PC-3 (cell line): ENCODE results near the gene FRAT2. TPM values are rescaled to one million over a fixed set of nuclear protein-coding genes. Genes with fewer than 3 reads are reported as not detected.

Experiments
- ATAC-seq: fragments of 200-7000 bp; cut with Tn5 transposase; 2 replicates; pipeline ENCODE4 v1.9.1; 2020; ENCODE audit warnings: mild to moderate bottlenecking, moderate library complexity
- BruUV-seq: library from RNA; stranded (reverse); fragments of 400-500 nt; replicated peaks from 2 replicates; lab custom pipeline; 2021; lab: Mats Ljungman, UMichigan
- CTCF ChIA-PET: fragments of 300-600 bp; sonication (Branson Sonifier 250); formaldehyde crosslinking; loops from one replicate; lab custom pipeline; 2022; ENCODE audit warnings: antibody characterized with exemption; lab: Charles Lee
- POLR2A ChIA-PET: fragments of 300-600 bp; sonication (Branson Sonifier 250); formaldehyde crosslinking; loops from one replicate; lab custom pipeline; 2022; ENCODE audit warnings: antibody characterized with exemption; ENCODE audit not compliant: unreplicated experiment; lab: Charles Lee
- DNase-seq: peaks from one replicate; pipeline ENCODE4 v3.0.0-alpha.2; 2015
- H2AFZ ChIP-seq: fragments of 300-600 bp; sonication (generic); 2 replicates; pipeline ENCODE4 v1.6.0; 2016; ENCODE audit warnings: antibody characterized with exemption, low read length
- H3F3A ChIP-seq: fragments of 300-600 bp; sonication (generic); one replicate; pipeline ENCODE4 v1.6.0; 2017; ENCODE audit warnings: antibody characterized with exemption, low read length, control low read depth, mild to moderate bottlenecking; ENCODE audit not compliant: unreplicated experiment
- H3K27ac ChIP-seq: fragments of 300-600 bp; sonication (generic); 2 replicates; pipeline ENCODE4 v1.5.1; 2016; ENCODE audit warnings: mild to moderate bottlenecking, low read length
- H3K27me3 ChIP-seq: fragments of 300-600 bp; sonication (generic); 2 replicates; pipeline ENCODE4 v1.6.1; 2016; ENCODE audit warnings: low read length, mixed read lengths
- H3K36me3 ChIP-seq: fragments of 300-600 bp; sonication (generic); 2 replicates; pipeline ENCODE4 v1.6.1; 2016; ENCODE audit warnings: low read depth, mixed run types, low read length, mixed read lengths
- H3K4me1 ChIP-seq: fragments of 300-600 bp; sonication (generic); 2 replicates; pipeline ENCODE4 v1.5.1; 2016; ENCODE audit warnings: low read length; ENCODE audit not compliant: insufficient read depth
- H3K4me2 ChIP-seq: fragments of 300-600 bp; sonication (generic); 2 replicates; pipeline ENCODE4 v1.6.0; 2016; ENCODE audit warnings: low read length
- H3K4me3 ChIP-seq: fragments of 300-600 bp; sonication (generic); 2 replicates; pipeline ENCODE4 v1.5.1; 2016; ENCODE audit warnings: mild to moderate bottlenecking, low read length, mixed read lengths
- H3K79me2 ChIP-seq: fragments of 300-600 bp; sonication (generic); 2 replicates; pipeline ENCODE4 v1.6.1; 2017; ENCODE audit warnings: low read length, mixed read lengths
- H3K9ac ChIP-seq: fragments of 300-600 bp; sonication (generic); 2 replicates; pipeline ENCODE4 v1.6.0; 2016; ENCODE audit warnings: mild to moderate bottlenecking, low read length
- H3K9me2 ChIP-seq: fragments of 300-600 bp; sonication (generic); replicated peaks from 2 replicates; pipeline ENCODE4 v1.6.1; 2016; ENCODE audit warnings: mixed run types, low read length, mixed read lengths
- H3K9me3 ChIP-seq: fragments of 300-600 bp; sonication (generic); 2 replicates; pipeline ENCODE4 v1.6.1; 2016; ENCODE audit warnings: low read length, mixed read lengths
- H4K20me1 ChIP-seq: fragments of 300-600 bp; sonication (generic); 2 replicates; pipeline ENCODE4 v1.6.1; 2016; ENCODE audit warnings: low read length, mixed read lengths
- EZH2 ChIP-seq: fragments of 300-600 bp; sonication (generic); IDR thresholded peaks from one replicate; pipeline ENCODE4 v1.6.1; 2017; ENCODE audit warnings: antibody characterized with exemption, mild to moderate bottlenecking, low read length; ENCODE audit not compliant: unreplicated experiment
- EZH2phosphoT487 ChIP-seq: fragments of 300-600 bp; sonication (generic); IDR thresholded peaks from 2 replicates; pipeline ENCODE4 v1.6.1; 2018; ENCODE audit warnings: mild to moderate bottlenecking, antibody characterized with exemption, low read length, borderline replicate concordance
- intact Hi-C: fragments of 100-400 bp; cut with micrococcal nuclease; formaldehyde crosslinking; loops from 2 replicates; pipeline ENCODE4 v1.9.0; 2023
- total RNA-seq: library from RNA; depleted of rRNA; stranded (reverse); fragments of >200 nt; gene quantifications from 2 replicates; pipeline ENCODE4 v1.2.3, GENCODE V29; 2014
- TF ChIP-seq, protein P1 (sequence below): fragments of 300-600 bp; sonication (generic); conservative IDR thresholded peaks from 2 replicates; pipeline ENCODE4 v1.5.1; 2017; ENCODE audit warnings: antibody characterized with exemption, low read depth, mild to moderate bottlenecking, low read length

Gene FRAT2
- total RNA-seq, 1 experiment from 2014 or later: 19.2 TPM

DNA sequence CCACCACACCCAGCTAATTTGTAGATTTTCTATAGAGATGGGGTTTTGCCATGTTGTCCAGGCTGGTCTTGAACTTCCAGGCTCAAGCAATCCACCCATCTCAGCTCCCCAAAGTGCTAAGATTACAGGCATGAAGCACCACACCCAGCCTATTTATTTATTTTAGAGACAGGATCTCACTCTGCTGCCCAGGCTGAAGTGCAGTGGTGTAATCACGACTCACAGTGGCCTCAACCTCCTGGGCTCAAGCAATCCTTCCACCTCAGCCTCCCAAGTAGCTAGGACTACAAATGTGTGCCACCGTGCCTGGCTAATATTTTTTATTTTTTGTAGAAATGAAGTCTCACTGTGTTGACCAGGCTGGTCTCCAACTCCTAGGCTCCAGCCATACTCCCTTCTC, 6.9 kb upstream of the FRAT2 start:
- CTCF ChIA-PET: no interaction called here

DNA sequence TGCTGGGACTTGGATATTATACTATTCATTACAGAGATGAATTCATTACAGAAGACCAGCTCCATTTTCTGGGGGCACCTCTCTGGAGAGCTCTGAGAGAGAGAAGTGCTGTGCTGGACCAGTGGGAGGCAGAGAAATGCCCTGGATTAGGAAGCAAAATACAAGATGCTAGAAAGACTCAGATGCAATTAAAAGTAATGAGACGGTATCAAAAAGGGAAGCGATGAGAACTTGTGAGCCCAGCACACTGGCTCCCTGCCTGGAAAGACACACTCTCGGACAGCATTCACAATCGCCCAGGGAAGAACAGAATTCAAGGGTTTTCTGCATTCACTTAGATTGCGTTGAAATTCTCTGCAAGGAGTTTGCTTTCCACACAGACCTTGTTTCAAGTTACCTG, 3.5 kb upstream of the FRAT2 start:
- Histone ChIP-seq H3F3A (no peaks in the 10 kb centered on the region), H2AFZ (no peak overlapping the region), H3K4me1 (peaks cover 20% of the 10 kb centered on the region), H3K4me2 (peak overlapping the region; percentile 81; the same call in 1 of the 2 replicates), H3K9ac (no peak overlapping the region), H3K27ac (no peak overlapping the region), H4K20me1 (no peaks in the 10 kb centered on the region), H3K27me3 (no peaks in the 10 kb centered on the region), H3K4me3 (no peak overlapping the region), H3K36me3 (no peaks in the 10 kb centered on the region), H3K9me3 (no peaks in the 10 kb centered on the region), H3K79me2 (peaks cover 9% of the 10 kb centered on the region), H3K9me2 (no peaks in the 10 kb centered on the region)
- BruUV-seq: no TSS peak
- ATAC-seq (no peak), DNase-seq (no peak)
- TF ChIP-seq EZH2 (no peak), EZH2phosphoT487 (no peak)
- TF ChIP-seq, protein P1, sequence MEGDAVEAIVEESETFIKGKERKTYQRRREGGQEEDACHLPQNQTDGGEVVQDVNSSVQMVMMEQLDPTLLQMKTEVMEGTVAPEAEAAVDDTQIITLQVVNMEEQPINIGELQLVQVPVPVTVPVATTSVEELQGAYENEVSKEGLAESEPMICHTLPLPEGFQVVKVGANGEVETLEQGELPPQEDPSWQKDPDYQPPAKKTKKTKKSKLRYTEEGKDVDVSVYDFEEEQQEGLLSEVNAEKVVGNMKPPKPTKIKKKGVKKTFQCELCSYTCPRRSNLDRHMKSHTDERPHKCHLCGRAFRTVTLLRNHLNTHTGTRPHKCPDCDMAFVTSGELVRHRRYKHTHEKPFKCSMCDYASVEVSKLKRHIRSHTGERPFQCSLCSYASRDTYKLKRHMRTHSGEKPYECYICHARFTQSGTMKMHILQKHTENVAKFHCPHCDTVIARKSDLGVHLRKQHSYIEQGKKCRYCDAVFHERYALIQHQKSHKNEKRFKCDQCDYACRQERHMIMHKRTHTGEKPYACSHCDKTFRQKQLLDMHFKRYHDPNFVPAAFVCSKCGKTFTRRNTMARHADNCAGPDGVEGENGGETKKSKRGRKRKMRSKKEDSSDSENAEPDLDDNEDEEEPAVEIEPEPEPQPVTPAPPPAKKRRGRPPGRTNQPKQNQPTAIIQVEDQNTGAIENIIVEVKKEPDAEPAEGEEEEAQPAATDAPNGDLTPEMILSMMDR: no peak
- CTCF ChIA-PET: no interaction called here
- POLR2A ChIA-PET: interaction anchor here (0.6 kb wide), 1 partner anchor 90 kb away, joined by 3 read pairs; no protein-coding TSS in a partner anchor
- intact Hi-C loops: no loop called here

More for the DNA sequence above, 6.9 kb upstream of the FRAT2 start:
- Histone ChIP-seq H3K4me2 (no peak overlapping the region), H3F3A (no peaks in the 10 kb centered on the region), H3K9me2 (no peaks in the 10 kb centered on the region), H2AFZ (no peak overlapping the region), H3K27ac (no peak overlapping the region), H3K9ac (no peak overlapping the region), H3K27me3 (no peaks in the 10 kb centered on the region), H3K79me2 (no peaks in the 10 kb centered on the region), H3K9me3 (no peaks in the 10 kb centered on the region), H3K4me1 (peaks cover 13% of the 10 kb centered on the region), H4K20me1 (no peaks in the 10 kb centered on the region), H3K4me3 (no peak overlapping the region), H3K36me3 (no peaks in the 10 kb centered on the region)
- no TSS peak for BruUV-seq
- no peak for ATAC-seq
- no peak for DNase-seq
- intact Hi-C loops: no loop called here
- POLR2A ChIA-PET: no interaction called here
- TF ChIP-seq, protein P1: no peak
- TF ChIP-seq EZH2 (no peak), EZH2phosphoT487 (no peak)
